Measurements from ENCODE around the gene PAPOLB.

Gene PAPOLB

DNA sequence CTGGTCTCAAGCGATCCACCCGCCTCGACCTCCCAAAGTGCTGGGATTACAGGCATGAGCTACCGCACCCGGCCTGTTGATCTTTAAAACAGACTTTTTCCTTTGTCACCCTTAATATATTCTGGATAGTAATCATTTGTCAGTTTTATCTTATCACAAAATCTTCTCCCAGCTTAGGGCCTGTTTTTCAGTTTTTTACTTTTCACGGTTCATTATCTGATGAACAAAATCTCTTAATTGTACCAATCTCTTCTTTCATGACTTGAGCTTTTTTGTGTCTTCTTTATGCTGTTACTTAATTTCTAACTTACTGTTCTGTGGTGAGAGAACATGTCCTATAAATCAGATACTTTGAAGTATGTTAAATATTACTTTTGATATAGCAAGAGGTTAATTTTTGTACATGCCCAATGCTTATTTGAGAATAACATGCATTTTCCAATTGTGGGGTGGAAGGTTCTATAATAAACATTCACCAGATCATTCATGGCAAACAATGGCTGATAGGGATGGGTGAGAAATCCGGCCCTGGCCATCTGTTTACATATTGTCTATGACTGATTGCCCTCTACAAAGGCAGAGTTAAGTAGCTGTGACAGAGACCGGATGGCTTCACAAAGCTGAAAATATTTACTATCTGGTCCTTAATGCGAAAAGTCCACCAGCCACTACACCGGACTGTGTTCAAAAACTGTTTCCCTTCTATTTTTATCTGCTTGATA is 5.3 kb downstream of the PAPOLB start:
- in situ Hi-C loops (cut with HindIII; ENCODE audit: low sequenced_read_pairs): no loop called here
- TF ChIP-seq, protein P1, sequence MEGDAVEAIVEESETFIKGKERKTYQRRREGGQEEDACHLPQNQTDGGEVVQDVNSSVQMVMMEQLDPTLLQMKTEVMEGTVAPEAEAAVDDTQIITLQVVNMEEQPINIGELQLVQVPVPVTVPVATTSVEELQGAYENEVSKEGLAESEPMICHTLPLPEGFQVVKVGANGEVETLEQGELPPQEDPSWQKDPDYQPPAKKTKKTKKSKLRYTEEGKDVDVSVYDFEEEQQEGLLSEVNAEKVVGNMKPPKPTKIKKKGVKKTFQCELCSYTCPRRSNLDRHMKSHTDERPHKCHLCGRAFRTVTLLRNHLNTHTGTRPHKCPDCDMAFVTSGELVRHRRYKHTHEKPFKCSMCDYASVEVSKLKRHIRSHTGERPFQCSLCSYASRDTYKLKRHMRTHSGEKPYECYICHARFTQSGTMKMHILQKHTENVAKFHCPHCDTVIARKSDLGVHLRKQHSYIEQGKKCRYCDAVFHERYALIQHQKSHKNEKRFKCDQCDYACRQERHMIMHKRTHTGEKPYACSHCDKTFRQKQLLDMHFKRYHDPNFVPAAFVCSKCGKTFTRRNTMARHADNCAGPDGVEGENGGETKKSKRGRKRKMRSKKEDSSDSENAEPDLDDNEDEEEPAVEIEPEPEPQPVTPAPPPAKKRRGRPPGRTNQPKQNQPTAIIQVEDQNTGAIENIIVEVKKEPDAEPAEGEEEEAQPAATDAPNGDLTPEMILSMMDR (IDR thresholded peaks at IDR 0.05; ENCODE audit: low read depth, low read length, missing control alignments): no peak
- H3K4me3 ChIP-seq (ENCODE audit: low read depth, low read length): no peak overlapping the region
- DNase-seq (ENCODE audit: low read depth): no peak

DNA sequence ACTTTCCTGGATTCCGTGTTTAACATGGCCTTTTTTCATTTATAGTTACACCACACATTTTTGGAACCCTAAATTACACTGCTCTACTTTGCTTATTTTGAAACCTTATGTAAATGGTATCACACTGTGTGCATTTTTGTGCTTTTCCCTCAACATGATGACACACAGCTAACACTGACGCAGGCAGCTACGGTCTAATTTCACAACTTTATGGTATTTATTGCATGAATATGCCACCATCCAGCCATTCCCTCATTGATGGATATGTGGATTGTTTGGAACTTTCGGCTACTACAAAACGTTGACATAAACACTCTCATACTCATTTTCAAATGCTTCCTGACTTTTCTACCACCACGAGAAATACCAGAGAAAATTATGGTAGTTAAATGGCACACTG is 6.9 kb downstream of the PAPOLB start:
- DNase-seq (ENCODE audit: low read depth): no peak
- in situ Hi-C loops (cut with HindIII; ENCODE audit: low sequenced_read_pairs): no loop called here
- TF ChIP-seq, protein P1 (IDR thresholded peaks at IDR 0.05; ENCODE audit: low read depth, low read length, missing control alignments): no peak

DNA sequence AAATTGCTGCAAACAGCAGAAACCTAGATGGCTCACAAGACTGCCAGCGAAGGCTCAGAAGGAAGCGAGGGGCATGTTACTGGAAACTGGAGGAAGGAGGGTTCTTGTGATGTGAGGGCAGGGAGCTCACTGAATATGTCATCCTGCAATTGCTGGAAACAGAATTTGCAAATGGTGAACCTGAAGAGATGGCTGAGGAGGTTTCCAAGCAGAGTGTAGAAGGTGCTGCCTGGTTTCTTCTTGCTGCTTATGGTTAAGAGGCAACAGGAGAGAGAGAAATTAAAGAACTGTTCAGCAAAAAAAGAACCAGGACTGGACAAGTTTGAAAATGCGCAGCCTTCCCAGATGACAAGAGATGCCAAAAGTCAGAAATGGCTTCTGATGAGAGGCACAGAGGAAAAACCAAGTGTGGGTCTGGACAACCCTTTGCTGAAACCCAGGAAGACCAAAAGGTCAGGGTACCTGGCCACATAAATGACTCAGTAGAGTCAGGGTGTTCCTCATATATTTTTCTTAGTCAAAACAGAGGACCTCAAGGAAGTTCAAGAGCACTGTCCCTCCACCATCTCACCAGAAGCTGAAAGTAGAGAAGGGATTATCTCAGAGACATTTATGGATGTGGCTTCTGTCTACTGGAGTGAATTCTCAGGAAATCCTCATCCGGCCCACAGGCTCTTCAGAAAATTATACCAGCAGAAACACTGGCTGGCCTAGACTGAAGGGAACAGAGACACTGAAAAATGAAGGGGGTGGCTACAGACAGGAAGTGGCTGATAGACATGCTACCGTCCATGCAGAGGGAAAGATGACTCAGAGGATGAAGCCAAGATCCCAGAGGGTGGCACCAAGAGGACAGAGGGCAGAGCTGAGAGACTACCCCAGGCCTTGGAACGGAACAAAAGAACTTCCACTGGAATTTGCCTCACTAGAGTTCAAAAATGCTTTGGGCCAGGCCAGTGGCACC is 10.1 kb downstream of the PAPOLB start:
- TF ChIP-seq, protein P1 (IDR thresholded peaks at IDR 0.05; ENCODE audit: low read depth, low read length, missing control alignments): no peak
- no peak for DNase-seq (ENCODE audit: low read depth)
- in situ Hi-C loops (cut with HindIII; ENCODE audit: low sequenced_read_pairs): no loop called here
- no peak overlapping the region for H3K4me3 ChIP-seq (ENCODE audit: low read depth, low read length)

More for the DNA sequence above, 6.9 kb downstream of the PAPOLB start:
- no peak overlapping the region for H3K4me3 ChIP-seq (ENCODE audit: low read depth, low read length)

DNA sequence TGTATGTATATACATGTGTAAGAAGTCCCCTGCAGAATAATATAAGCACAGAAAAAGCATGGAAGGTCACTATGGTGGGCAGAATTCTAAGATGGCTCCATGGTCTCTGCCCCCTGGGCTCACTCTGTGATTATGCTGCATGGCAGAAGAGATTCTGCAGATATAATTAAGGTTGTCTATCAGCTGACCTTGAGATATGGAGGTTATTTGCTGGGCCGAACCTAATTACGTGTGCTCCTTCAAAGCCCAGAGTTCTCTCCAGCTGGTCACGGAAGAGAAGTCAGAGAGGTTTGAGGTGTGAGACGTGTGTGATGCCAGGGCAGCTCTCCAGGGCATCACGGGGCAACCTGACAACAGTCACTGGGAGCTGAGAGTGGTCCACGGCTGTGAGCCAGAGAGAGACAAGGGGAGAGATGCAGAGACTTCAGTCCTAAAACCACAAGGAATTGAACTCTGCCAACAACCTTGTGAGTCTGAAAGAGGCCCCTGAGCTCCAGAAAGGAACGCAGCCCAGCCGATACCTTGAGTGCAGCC is 11.5 kb downstream of the PAPOLB start:
- no peak for DNase-seq (ENCODE audit: low read depth)
- in situ Hi-C loops (cut with HindIII; ENCODE audit: low sequenced_read_pairs): no loop called here
- H3K4me3 ChIP-seq (ENCODE audit: low read depth, low read length): no peak overlapping the region
- TF ChIP-seq, protein P1 (IDR thresholded peaks at IDR 0.05; ENCODE audit: low read depth, low read length, missing control alignments): no peak

DNA sequence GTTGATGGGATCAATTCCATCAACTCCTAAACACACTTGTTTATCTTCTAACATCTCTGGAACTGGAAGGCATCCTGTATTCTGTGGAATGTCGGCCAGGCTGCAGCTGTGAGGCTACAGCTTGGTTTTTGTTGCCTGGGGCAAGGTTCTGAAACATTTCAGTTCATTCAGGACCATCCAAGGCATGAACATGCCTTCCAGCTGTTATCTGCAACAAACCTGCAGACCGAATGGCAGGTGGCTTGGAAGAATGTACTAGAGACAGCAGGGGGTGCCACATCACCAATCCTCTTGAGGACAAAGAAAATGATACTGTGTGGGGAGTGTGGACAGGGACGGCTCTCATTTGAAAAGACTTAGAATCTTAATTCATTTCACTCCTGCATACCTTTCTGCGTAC is 12.4 kb downstream of the PAPOLB start:
- DNase-seq (ENCODE audit: low read depth): no peak

DNA sequence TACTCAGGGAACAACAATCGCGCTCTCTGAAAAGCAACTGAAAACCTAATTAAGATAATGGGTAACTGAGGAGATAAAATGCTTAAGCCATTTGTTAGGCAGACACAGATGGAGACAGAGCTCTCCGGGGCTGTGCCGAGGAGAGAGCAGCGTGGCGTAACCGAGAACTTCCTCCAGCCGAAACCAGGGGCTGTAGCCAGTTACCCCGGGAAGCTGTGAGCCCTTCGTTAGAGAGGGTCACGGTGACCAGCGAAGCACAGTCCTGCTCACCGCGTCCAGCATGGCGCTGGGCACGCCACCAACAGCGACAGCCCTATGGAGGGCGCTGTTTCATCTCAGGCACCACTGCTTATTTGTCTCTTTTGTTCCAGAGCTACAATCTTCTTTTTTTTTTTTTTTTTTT is 16.1 kb downstream of the PAPOLB start:
- TF ChIP-seq, protein P1 (IDR thresholded peaks at IDR 0.05; ENCODE audit: low read depth, low read length, missing control alignments): peak; percentile 7
- in situ Hi-C loops (cut with HindIII; ENCODE audit: low sequenced_read_pairs): no loop called here

More for the DNA sequence above, 12.4 kb downstream of the PAPOLB start:
- in situ Hi-C loops (cut with HindIII; ENCODE audit: low sequenced_read_pairs): no loop called here
- TF ChIP-seq, protein P1 (IDR thresholded peaks at IDR 0.05; ENCODE audit: low read depth, low read length, missing control alignments): no peak
- no peak overlapping the region for H3K4me3 ChIP-seq (ENCODE audit: low read depth, low read length)

More for the DNA sequence above, 16.1 kb downstream of the PAPOLB start:
- no peak for DNase-seq (ENCODE audit: low read depth)
- H3K4me3 ChIP-seq (ENCODE audit: low read depth, low read length): no peak overlapping the region
